HG03457 (cell line): ENCODE data around the gene EP400.
"Not testable (repeated sequence)": the region's sequence is repeated elsewhere in the genome, so short reads cannot be mapped to it uniquely, and the experiment has no call there.

Experiments used
- ATAC-seq: cut with Tn5 transposase; IDR thresholded peaks from one replicate; pipeline ENCODE4 v1.9.1; 2021; ENCODE audit warnings: moderate number of reproducible peaks; ENCODE audit not compliant: unreplicated experiment

Gene EP400

GRCh38 chr12:131948166-131948712, 1.5 kb upstream of the EP400 start:
- no peak for ATAC-seq

- not testable (repeated sequence) for ATAC-seq
Observed at GRCh38 chr12:131948713-131949430, 870 bp upstream of the EP400 start.

- ATAC-seq, result peak; percentile 19
Observed at GRCh38 chr12:131950182-131950913, 606 bp downstream of the EP400 start.

- not testable (repeated sequence) for ATAC-seq
Observed at GRCh38 chr12:131953810-131954209, 4.1 kb downstream of the EP400 start.

- ATAC-seq, result not testable (repeated sequence)
Observed at GRCh38 chr12:131954460-131954859, 4.7 kb downstream of the EP400 start.

GRCh38 chr12:131959116-131959515, 9.4 kb downstream of the EP400 start:
- ATAC-seq, result no peak

GRCh38 chr12:131959641-131960589, 10.2 kb downstream of the EP400 start:
- ATAC-seq, result no peak

- ATAC-seq, result not testable (repeated sequence)
Observed at GRCh38 chr12:131960590-131961325, 11.0 kb downstream of the EP400 start.

GRCh38 chr12:131961328-131961727, 11.6 kb downstream of the EP400 start:
- not testable (repeated sequence) for ATAC-seq

- ATAC-seq, result no peak
Observed at GRCh38 chr12:131962069-131962468, 12.3 kb downstream of the EP400 start.

- ATAC-seq, result no peak
Observed at GRCh38 chr12:131963381-131963780, 13.6 kb downstream of the EP400 start.

GRCh38 chr12:131965073-131965472, 15.3 kb downstream of the EP400 start:
- no peak for ATAC-seq

- ATAC-seq, result no peak
Observed at GRCh38 chr12:131971226-131971625, 21.5 kb downstream of the EP400 start.

GRCh38 chr12:131975228-131975627, 25.5 kb downstream of the EP400 start:
- no peak for ATAC-seq

- no peak for ATAC-seq
Observed at GRCh38 chr12:131979606-131980005, 29.9 kb downstream of the EP400 start.

GRCh38 chr12:131980263-131980662, 30.5 kb downstream of the EP400 start:
- ATAC-seq, result no peak

- ATAC-seq, result no peak
Observed at GRCh38 chr12:131981388-131981787, 31.6 kb downstream of the EP400 start.

- no peak for ATAC-seq
Observed at GRCh38 chr12:131982041-131982440, 32.3 kb downstream of the EP400 start.

- no peak for ATAC-seq
Observed at GRCh38 chr12:131983026-131983425, 33.3 kb downstream of the EP400 start.

- no peak for ATAC-seq
Observed at GRCh38 chr12:131983554-131983953, 33.8 kb downstream of the EP400 start.
